Renal pelvis (tissue), 4 donors: Measurements from ENCODE around the gene KDM8. TPM values are rescaled to one million over a fixed set of nuclear protein-coding genes. Genes with fewer than 3 reads are reported as not detected.

Experiments
- DNase-seq: peaks from one replicate; pipeline ENCODE4 v3.0.0-alpha.2; 2013
- polyA plus RNA-seq, 3 donors: library from polyadenylated mRNA; unstranded; fragments of 120-200 nt; gene quantifications; one replicate each; pipeline ENCODE4 v1.2.1, GENCODE V29; 2013; ENCODE audit not compliant: insufficient read length in 3 of 3

KDM8 gene
- polyA plus RNA-seq, 3 donors = 8.3 to 10.3 (median 9.4) TPM

GRCh38 chr16:27228621-27229501 lies 25.5 kb downstream of the KDM8 start:
- peak; percentile 79 for DNase-seq

- DNase-seq = no peak
Measured at GRCh38 chr16:27229891-27230470, 26.7 kb downstream of the KDM8 start.

- no peak for DNase-seq
Measured at GRCh38 chr16:27230562-27231001, 27.3 kb downstream of the KDM8 start.

DNA sequence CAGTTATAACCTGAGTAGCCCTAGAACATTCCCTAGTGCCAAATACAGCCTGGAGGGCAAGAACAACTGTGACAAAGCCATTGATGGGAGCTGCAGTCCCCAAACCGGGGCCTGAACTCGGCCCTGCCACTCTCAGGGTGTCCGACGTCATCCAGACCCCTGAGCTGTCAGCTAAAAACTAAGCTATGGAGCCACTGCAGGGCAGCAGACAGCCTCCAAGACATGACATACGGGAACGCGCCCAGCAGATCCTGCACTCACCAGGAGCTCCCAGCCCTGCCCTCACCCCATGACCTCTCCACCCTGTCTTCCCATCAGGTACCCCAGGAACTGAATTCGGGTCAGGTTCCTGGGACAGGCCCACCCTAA lies 28.4 kb downstream of the KDM8 start:
- DNase-seq = no peak

GRCh38 chr16:27232061-27232900 lies 29.0 kb downstream of the KDM8 start:
- no peak for DNase-seq

DNA sequence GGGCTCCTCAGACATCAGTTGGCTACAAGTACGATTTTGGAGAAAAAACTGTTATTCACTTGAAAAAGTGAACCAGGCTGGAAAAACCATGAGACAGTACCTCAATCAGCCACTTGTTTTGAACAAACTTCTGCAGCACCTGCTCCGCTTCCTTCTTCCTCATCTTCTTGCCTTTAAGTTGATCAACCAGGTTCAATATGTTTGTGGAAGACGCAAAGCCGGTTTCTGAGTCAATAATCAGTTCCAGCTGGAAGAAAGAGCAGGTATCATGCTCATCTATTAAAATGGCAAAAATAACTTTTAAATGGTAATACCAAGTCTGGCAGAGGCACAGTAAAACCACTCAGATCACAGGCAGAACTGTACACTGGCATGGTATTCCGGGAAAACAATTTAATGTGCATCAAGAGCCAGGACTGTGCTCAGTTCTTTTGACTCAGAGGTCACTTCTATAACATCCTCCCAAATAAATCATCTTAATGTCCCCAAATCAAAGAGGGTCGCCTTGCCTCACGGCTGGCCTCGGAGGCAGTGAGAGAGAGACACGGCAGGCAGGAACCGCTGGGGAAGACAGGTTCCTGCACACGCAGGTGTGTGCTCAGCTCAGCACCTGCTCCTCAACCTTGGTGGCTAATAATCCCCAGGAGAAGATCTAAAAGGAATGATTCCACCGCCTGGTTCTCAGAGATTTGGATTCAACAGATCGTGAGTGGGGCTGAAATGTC lies 29.7 kb downstream of the KDM8 start:
- no peak for DNase-seq

- DNase-seq = no peak
Measured at GRCh38 chr16:27233731-27234130, 30.4 kb downstream of the KDM8 start.

DNA sequence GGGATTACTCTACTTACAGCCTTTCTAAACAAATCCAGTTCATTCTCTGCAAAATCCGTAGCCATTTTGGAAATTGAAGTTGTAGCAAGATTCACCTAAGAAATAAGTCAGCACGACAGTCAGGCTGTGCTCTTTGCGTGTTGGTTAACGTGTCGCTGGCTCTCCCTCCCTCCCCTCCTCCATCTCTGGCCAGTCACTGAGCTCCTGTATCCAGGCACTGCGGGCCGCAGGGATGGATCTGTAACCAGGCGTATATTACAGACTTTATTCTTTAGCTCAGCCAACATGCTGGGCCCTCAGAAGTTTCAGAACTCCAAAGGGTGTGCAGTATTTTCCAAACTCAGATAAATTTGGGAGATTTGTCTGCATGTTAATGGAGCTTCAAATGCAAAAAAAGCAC lies 30.8 kb downstream of the KDM8 start:
- no peak for DNase-seq

GRCh38 chr16:27234603-27235002 lies 31.3 kb downstream of the KDM8 start:
- DNase-seq = no peak

DNA sequence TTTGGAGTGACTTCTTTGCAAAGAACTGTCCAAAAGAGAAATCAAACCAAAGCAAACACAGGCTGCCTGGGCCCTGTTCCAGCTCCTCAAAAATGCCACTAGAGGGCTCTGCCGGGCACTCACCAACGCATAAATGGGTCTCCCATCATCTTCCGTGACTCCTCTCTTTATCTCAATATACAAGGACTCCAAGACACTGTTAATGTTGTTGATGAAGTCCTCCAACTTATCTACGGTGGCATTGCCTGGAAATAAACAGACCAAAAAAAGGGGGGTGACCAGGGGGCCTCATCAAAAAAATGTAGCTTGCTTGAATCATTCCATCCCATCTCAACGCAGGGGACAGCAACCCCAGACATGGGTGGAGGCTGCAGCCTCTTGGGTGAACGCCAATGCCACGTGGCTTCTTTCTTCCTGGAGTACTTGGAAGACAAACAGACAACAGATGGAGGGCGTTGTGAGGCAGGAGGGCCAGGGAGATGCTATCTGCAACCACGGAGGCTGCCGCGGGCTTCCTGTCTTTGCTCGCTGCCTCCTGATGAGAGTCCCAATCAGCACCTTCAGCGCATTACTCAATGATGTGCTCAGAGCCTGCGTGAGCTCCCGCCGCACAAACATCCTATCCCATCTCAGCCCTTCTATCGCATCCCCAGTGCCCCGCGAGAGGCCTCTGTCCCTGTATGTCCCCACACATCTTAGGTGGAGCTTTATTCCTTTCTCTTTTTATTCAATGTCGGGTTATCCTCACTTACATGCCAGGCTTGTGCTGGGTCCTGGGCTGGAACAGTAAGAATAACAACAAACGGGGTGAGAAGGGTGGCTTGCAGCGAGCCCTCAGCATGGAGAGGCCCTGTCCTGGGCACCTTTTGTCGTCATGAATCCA lies 32.0 kb downstream of the KDM8 start:
- DNase-seq = peak; percentile 47

GRCh38 chr16:27235938-27236245 lies 32.6 kb downstream of the KDM8 start:
- no peak for DNase-seq

DNA sequence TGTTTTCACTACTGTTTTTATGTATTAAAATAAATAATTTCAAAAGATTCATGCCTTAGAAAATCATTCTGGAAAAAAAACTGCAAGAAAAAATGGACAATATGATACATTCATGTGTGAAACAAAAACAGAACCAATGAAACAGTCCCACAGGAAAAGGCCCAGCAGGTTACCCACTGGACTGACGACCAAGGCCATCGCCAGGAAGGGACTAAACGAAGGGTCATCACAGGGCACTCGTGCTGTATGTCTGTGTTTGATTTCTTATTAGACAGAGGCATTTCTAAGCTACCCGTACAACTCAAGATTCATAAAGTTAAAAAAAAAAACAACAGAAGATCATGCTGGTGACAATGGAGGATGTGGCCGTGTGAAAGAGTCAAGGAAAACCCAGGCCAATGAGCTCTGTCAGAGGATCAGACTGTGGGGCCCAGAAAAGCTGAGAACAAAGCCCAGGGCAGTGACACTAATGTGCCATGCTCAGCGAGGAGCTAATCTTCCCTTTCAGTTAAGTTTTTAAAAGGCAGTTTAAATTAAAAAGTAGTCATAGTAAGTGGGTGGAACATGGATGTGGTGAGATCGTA lies 33.4 kb downstream of the KDM8 start:
- DNase-seq = no peak

- DNase-seq = no peak
Measured at GRCh38 chr16:27237219-27238015, 34.1 kb downstream of the KDM8 start.

- no peak for DNase-seq
Measured at GRCh38 chr16:27238016-27238587, 34.8 kb downstream of the KDM8 start.

- no peak for DNase-seq
Measured at GRCh38 chr16:27238591-27238990, 35.3 kb downstream of the KDM8 start.

- no peak for DNase-seq
Measured at GRCh38 chr16:27239026-27239425, 35.7 kb downstream of the KDM8 start.

GRCh38 chr16:27239906-27240655 lies 36.8 kb downstream of the KDM8 start:
- no peak for DNase-seq

DNA sequence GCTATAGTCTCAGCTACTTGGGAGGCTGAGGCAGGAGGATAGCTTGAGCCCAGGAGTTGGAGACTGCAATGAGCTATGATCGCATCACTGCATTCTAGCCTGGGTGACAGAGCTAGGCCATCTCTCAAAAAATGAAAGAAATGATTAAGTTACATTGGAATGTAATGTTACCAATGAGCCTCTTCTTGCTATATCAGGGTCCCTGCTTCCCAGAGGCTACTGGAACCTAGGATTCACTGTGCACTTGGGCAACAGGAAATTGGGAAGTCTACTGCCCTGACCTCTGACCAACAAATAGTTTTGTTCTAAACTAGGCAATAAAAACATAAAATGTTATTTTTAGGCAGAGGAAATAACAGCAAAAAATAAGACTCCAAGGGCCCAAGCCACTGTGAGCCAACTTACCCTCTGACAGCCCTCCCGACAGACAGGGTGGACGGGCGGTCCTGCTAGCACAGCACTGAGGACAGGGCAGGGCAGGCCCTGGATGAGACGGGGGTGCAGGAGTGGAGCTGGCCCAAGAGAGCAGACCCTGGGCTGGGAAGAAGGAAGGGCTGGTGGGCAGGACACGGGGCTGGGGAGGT lies 37.7 kb downstream of the KDM8 start:
- no peak for DNase-seq
